Keratinocyte (primary cell): ENCODE results near the gene SLC39A11. TPM values are rescaled to one million over a fixed set of nuclear protein-coding genes. Genes with fewer than 3 reads are reported as not detected.
A peak's percentile ranks its signal among the peaks of the same experiment; 100 is the strongest.

ENCODE experiments used
- DNase-seq: peaks from one replicate; pipeline ENCODE4 v3.0.0-alpha.2; 2011; ENCODE audit warnings: low read depth, missing footprints, low spot score
- FAIRE-seq: peaks from 2 replicates; lab custom pipeline; 2011; peaks lifted over from hg19 to GRCh38; lab: Jason Lieb, UNC
- H2AFZ ChIP-seq: 2 replicates; pipeline ENCODE4 v1.6.0; 2012; ENCODE audit warnings: low read length, control low read depth, inconsistent platforms; ENCODE audit not compliant: control insufficient read depth
- H3K27ac ChIP-seq: 2 replicates; pipeline ENCODE4 v1.5.1; 2011; ENCODE audit warnings: low read length; ENCODE audit not compliant: control insufficient read depth, insufficient read depth
- H3K27me3 ChIP-seq: 3 replicates; pipeline ENCODE4 v1.6.0; 2011; ENCODE audit warnings: low read length; ENCODE audit not compliant: control insufficient read depth, insufficient read depth; ENCODE audit errors: extremely low read depth
- H3K36me3 ChIP-seq, 2 experiments: 2 replicates in 1 of 2; 3 replicates in 1 of 2; pipeline ENCODE4 v1.5.1; 2011; ENCODE audit warnings: low read length in 2 of 2, mild to moderate bottlenecking in 1 of 2; ENCODE audit not compliant: control insufficient read depth in 2 of 2, insufficient read depth in 2 of 2; ENCODE audit errors: extremely low read depth in 1 of 2
- H3K4me1 ChIP-seq: 3 replicates; pipeline ENCODE4 v1.5.1; 2011; ENCODE audit warnings: low read length; ENCODE audit not compliant: control insufficient read depth, insufficient read depth; ENCODE audit errors: extremely low read depth
- H3K4me2 ChIP-seq: 3 replicates; pipeline ENCODE4 v1.6.0; 2011; ENCODE audit warnings: low read depth, low read length; ENCODE audit not compliant: control insufficient read depth, insufficient read depth; ENCODE audit errors: extremely low read depth
- H3K4me3 ChIP-seq, 3 experiments: fragments of 200-600 bp in 1 of 3; sonication (generic) in 1 of 3; 2 replicates in 2 of 3; 3 replicates in 1 of 3; pipeline ENCODE4 v1.5.1; 2011 to 2016; ENCODE audit warnings: low read length in 3 of 3, mild to moderate bottlenecking in 3 of 3, control low read depth in 2 of 3, inconsistent platforms in 1 of 3, low read depth in 1 of 3, mixed read lengths in 1 of 3, mixed run types in 1 of 3, moderate library complexity in 1 of 3; ENCODE audit not compliant: control insufficient read depth in 2 of 3, insufficient read depth in 2 of 3; ENCODE audit errors: extremely low read depth in 1 of 3
- H3K79me2 ChIP-seq: 2 replicates; pipeline ENCODE4 v1.6.0; 2012; ENCODE audit warnings: low read length; ENCODE audit not compliant: control insufficient read depth, insufficient read depth
- H3K9ac ChIP-seq: 3 replicates; pipeline ENCODE4 v1.6.0; 2011; ENCODE audit warnings: low read length; ENCODE audit not compliant: control insufficient read depth, insufficient read depth; ENCODE audit errors: extremely low read depth
- H3K9me1 ChIP-seq: 3 replicates; pipeline ENCODE4 v1.6.0; 2011; ENCODE audit warnings: low read length; ENCODE audit not compliant: control insufficient read depth, insufficient read depth; ENCODE audit errors: extremely low read depth
- H3K9me3 ChIP-seq: 2 replicates; pipeline ENCODE4 v1.5.1; 2012; ENCODE audit warnings: low read depth, low read length; ENCODE audit not compliant: control insufficient read depth
- H4K20me1 ChIP-seq: 3 replicates; pipeline ENCODE4 v1.6.0; 2011; ENCODE audit warnings: low read length; ENCODE audit not compliant: control insufficient read depth, insufficient read depth; ENCODE audit errors: extremely low read depth
- CTCF ChIP-seq, 3 experiments: IDR thresholded peaks in 1 of 3; conservative IDR thresholded peaks in 1 of 3; optimal IDR thresholded peaks in 1 of 3; 2 replicates in 2 of 3; 3 replicates in 1 of 3; pipeline versions ENCODE3 to v1.5.1; 2011; ENCODE audit warnings: low read length in 3 of 3, mild to moderate bottlenecking in 3 of 3, moderate library complexity in 2 of 3, control low read depth in 1 of 3, inconsistent platforms in 1 of 3; ENCODE audit not compliant: insufficient read depth in 2 of 3; ENCODE audit errors: extremely low read depth in 1 of 3
- EZH2 ChIP-seq: IDR thresholded peaks from one replicate; pipeline ENCODE4 v1.6.1; 2012; ENCODE audit warnings: inconsistent platforms, mild to moderate bottlenecking, low read length, moderate library complexity
- dilution Hi-C: fragments of 300-500 bp; cut with MboI; formaldehyde crosslinking; loops from one replicate; pipeline ENCODE4 v1.7.0; 2020; ENCODE audit warnings: low sequenced_read_pairs; ENCODE audit not compliant: extremely low pct_ligation_motif_present
- polyA plus RNA-seq, 5 experiments: library from polyadenylated mRNA; depleted of rRNA in 3 of 5; stranded (reverse) in 3 of 5; stranded (forward) in 1 of 5; unstranded in 1 of 5; fragments of >200 nt; gene quantifications; 1 replicate in 1 of 5; 2 replicates in 3 of 5; 3 replicates in 1 of 5; pipeline versions ENCODE4 v1.2.1 to v1.2.3, GENCODE V29; 2011 to 2012; ENCODE audit warnings: missing spikeins in 2 of 5, low read depth in 1 of 5, low replicate concordance in 1 of 5

SLC39A11 gene
- polyA plus RNA-seq, 1 donor (not counting 4 experiments of a cell fraction or from before 2014, with no cell fraction given), result 11.5 TPM

DNA sequence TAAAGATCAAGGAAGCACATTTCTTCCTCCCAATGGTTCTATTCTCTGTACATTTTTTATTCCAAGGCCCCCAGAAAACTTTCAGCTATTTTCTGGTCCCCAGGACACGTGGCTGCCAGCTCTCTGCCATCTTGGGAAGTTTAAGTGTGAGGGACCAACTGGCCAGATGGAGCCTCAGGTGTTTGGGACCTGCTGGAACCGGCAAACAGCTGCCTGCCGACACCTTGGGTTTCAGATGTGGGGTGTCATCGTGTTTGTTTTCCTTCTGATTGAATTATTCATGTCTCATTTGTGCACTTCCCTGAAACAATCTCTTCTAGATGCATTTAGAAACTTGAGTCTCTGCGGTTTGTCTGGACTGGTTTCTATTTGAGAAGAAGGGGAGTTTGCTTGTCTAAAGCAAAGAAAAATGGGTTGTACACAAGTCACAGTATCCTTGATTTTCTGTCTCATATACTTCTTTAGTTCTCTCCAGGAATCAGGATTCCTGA, 386.5 kb downstream of the SLC39A11 start:
- Histone ChIP-seq H3K9me1 (no peaks in the 10 kb centered on the region), H3K9ac (no peak overlapping the region), H3K27me3 (no peaks in the 10 kb centered on the region), H3K79me2 (no peaks in the 10 kb centered on the region), H3K36me3 (peaks cover 0 to 4% of the 10 kb centered on the region in 2 experiments), H3K4me2 (no peak overlapping the region), H3K4me1 (peaks cover 23% of the 10 kb centered on the region), H2AFZ (no peak overlapping the region), H3K9me3 (no peaks in the 10 kb centered on the region), H3K27ac (no peak overlapping the region), H3K4me3 (no peak overlapping the region), H4K20me1 (no peaks in the 10 kb centered on the region)
- dilution Hi-C loops, result no loop called here
- no peak for TF ChIP-seq CTCF (optimal IDR thresholded peaks at IDR 0.05 in 1 of 3, IDR thresholded peaks at IDR 0.05 in 1 of 3, conservative IDR thresholded peaks at IDR 0.05 in 1 of 3; ENCODE audit: extremely low read depth in 1 of 3, insufficient read depth in 2 of 3, low read length in 3 of 3)
- TF ChIP-seq EZH2, result no peak
- FAIRE-seq, result no peak
- DNase-seq, result no peak

- Histone ChIP-seq H3K4me3 (no peak overlapping the region), H3K9ac (no peak overlapping the region), H3K27ac (no peak overlapping the region), H3K36me3 (no peaks in the 10 kb centered on the region), H3K9me1 (no peaks in the 10 kb centered on the region), H3K27me3 (no peaks in the 10 kb centered on the region), H3K79me2 (no peaks in the 10 kb centered on the region), H2AFZ (no peak overlapping the region), H3K9me3 (no peaks in the 10 kb centered on the region), H3K4me2 (peak overlapping the region; percentile 3), H3K4me1 (peaks cover 15% of the 10 kb centered on the region), H4K20me1 (no peaks in the 10 kb centered on the region)
- TF ChIP-seq CTCF (optimal IDR thresholded peaks at IDR 0.05 in 1 of 3, IDR thresholded peaks at IDR 0.05 in 1 of 3, conservative IDR thresholded peaks at IDR 0.05 in 1 of 3; ENCODE audit: extremely low read depth in 1 of 3, insufficient read depth in 2 of 3, low read length in 3 of 3) (no peak), EZH2 (no peak)
- DNase-seq (no peak), FAIRE-seq (peak; percentile 48)
- dilution Hi-C loops, result no loop called here
These were observed 389.5 kb downstream of the SLC39A11 start for GRCh38 chr17:72702998-72703397.
